Anterior cingulate cortex (tissue), 58 donors: ENCODE measurements around the gene KCNK18.
"Not testable (repeated sequence)": the region's sequence is repeated elsewhere in the genome, so short reads cannot be mapped to it uniquely, and the experiment has no call there.

Source experiments
- DNase-seq, 58 donors: peaks; one replicate each; lab custom pipeline; 2025; lab: John Stamatoyannopoulos, UW

The KCNK18 gene

GRCh38 chr10:117169480-117169879 lies 27.8 kb upstream of the KCNK18 start:
- no peak for DNase-seq

GRCh38 chr10:117170244-117170643 lies 27.0 kb upstream of the KCNK18 start:
- DNase-seq = peak in 2 of 58 donors; percentile 2 to 19

GRCh38 chr10:117174439-117175214 lies 22.7 kb upstream of the KCNK18 start:
- peak in 56 of 58 donors; percentile 24 to 88 (median 70) for DNase-seq

- peak in 37 of 58 donors; percentile 13 to 77 (median 49) for DNase-seq
Observed at GRCh38 chr10:117175215-117175900, 21.9 kb upstream of the KCNK18 start.

- DNase-seq = peak in 54 of 58 donors; percentile 12 to 88 (median 52)
Observed at GRCh38 chr10:117175901-117176534, 21.3 kb upstream of the KCNK18 start.

GRCh38 chr10:117178190-117178589 lies 19.1 kb upstream of the KCNK18 start:
- no peak for DNase-seq

GRCh38 chr10:117184296-117184695 lies 13.0 kb upstream of the KCNK18 start:
- DNase-seq = no peak

- DNase-seq = no peak
Observed at GRCh38 chr10:117184821-117185220, 12.5 kb upstream of the KCNK18 start.

- not testable (repeated sequence) for DNase-seq
Observed at GRCh38 chr10:117185817-117186216, 11.5 kb upstream of the KCNK18 start.

- no peak for DNase-seq
Observed at GRCh38 chr10:117186832-117187615, 10.3 kb upstream of the KCNK18 start.

GRCh38 chr10:117188371-117188770 lies 8.9 kb upstream of the KCNK18 start:
- DNase-seq = peak in 4 of 58 donors; percentile 9 to 19 (median 12)

- DNase-seq = no peak
Observed at GRCh38 chr10:117189557-117189956, 7.7 kb upstream of the KCNK18 start.

GRCh38 chr10:117198088-117198487 lies 799 bp downstream of the KCNK18 start:
- no peak for DNase-seq

- DNase-seq = no peak
Observed at GRCh38 chr10:117201826-117202225, 4.5 kb downstream of the KCNK18 start.

GRCh38 chr10:117204316-117204715 lies 7.0 kb downstream of the KCNK18 start:
- DNase-seq = no peak

- no peak for DNase-seq
Observed at GRCh38 chr10:117212176-117212575, 14.9 kb downstream of the KCNK18 start.

GRCh38 chr10:117214401-117214800 lies 17.1 kb downstream of the KCNK18 start:
- DNase-seq = no peak

GRCh38 chr10:117215079-117215478 lies 17.8 kb downstream of the KCNK18 start:
- DNase-seq = no peak

- DNase-seq = no peak
Observed at GRCh38 chr10:117216028-117216427, 18.7 kb downstream of the KCNK18 start.

GRCh38 chr10:117216611-117217195 lies 19.4 kb downstream of the KCNK18 start:
- peak in 49 of 58 donors; percentile 2 to 69 (median 32) for DNase-seq
